Activated T-cell treated with anti-CD3 and anti-CD28 coated beads, Interleukin-2, amount 50 U/mL, for 72 hours (primary cell): ENCODE results near the gene GIPC3. TPM values are rescaled to one million over a fixed set of nuclear protein-coding genes. Genes with fewer than 3 reads are reported as not detected.

Experiments
- ATAC-seq, 2 donors: fragments of 150-1000 bp; cut with Tn5 transposase; replicated peaks in 1 of 2; 2 replicates each; pipeline ENCODE4 v1.10.0; 2021; ENCODE audit warnings: moderate library complexity in 2 of 2, mild to moderate bottlenecking in 1 of 2
- DNase-seq, 2 donors: peaks; one replicate each; pipeline ENCODE4 v3.0.0; 2021 to 2022; ENCODE audit warnings: mixed read lengths in 1 of 2
- H3K27ac Mint-ChIP-seq: one replicate; pipeline ENCODE4 v1.8.0; 2022; ENCODE audit warnings: mild to moderate bottlenecking, moderate library complexity, mixed read lengths
- H3K27me3 Mint-ChIP-seq: one replicate; pipeline ENCODE4 v1.8.0; 2022; ENCODE audit warnings: low read depth, mixed read lengths
- H3K36me3 Mint-ChIP-seq, 2 donors: one replicate each; pipeline ENCODE4 v1.8.0; 2022; ENCODE audit warnings: mixed read lengths in 2 of 2, mild to moderate bottlenecking in 1 of 2; ENCODE audit not compliant: insufficient read depth in 2 of 2
- H3K4me1 Mint-ChIP-seq: one replicate; pipeline ENCODE4 v1.8.0; 2022; ENCODE audit warnings: low read depth, mixed read lengths
- H3K4me3 Mint-ChIP-seq, 2 donors: one replicate each; pipeline ENCODE4 v1.8.0; 2022; ENCODE audit warnings: mild to moderate bottlenecking in 2 of 2, mixed read lengths in 2 of 2, moderate library complexity in 2 of 2
- H3K9me3 Mint-ChIP-seq, 2 donors: one replicate each; pipeline ENCODE4 v1.8.0; 2022; ENCODE audit warnings: mixed read lengths in 2 of 2
- total RNA-seq, 2 donors: library from RNA; stranded (reverse); gene quantifications; one replicate each; pipeline ENCODE4 v1.2.3, GENCODE V29; 2022

GIPC3 gene
- total RNA-seq, 2 donors from 2014 or later: 0.65 to 1.1 TPM

GRCh38 chr19:3639479-3639878, 54.2 kb downstream of the GIPC3 start:
- Mint-ChIP-seq H3K27ac (no peak overlapping the region), H3K36me3 (no peaks in the 10 kb centered on the region), H3K27me3 (no peaks in the 10 kb centered on the region), H3K4me1 (no peaks in the 10 kb centered on the region), H3K9me3 (no peaks in the 10 kb centered on the region), H3K4me3 (no peak overlapping the region)
- ATAC-seq (no peak), DNase-seq (no peak)

GRCh38 chr19:3641515-3642269, 56.4 kb downstream of the GIPC3 start:
- no peak overlapping the region for H3K4me3 Mint-ChIP-seq
- ATAC-seq (no peak), DNase-seq (no peak)
- H3K9me3 Mint-ChIP-seq: no peaks in the 10 kb centered on the region
- no peaks in the 10 kb centered on the region for H3K27me3 Mint-ChIP-seq
- H3K4me1 Mint-ChIP-seq: no peaks in the 10 kb centered on the region
- no peaks in the 10 kb centered on the region for H3K36me3 Mint-ChIP-seq
- H3K27ac Mint-ChIP-seq: no peak overlapping the region

- Mint-ChIP-seq H3K27ac (no peak overlapping the region), H3K9me3 (no peaks in the 10 kb centered on the region), H3K4me3 (no peak overlapping the region), H3K27me3 (no peaks in the 10 kb centered on the region), H3K4me1 (no peaks in the 10 kb centered on the region), H3K36me3 (no peaks in the 10 kb centered on the region)
- ATAC-seq (no peak), DNase-seq (no peak)
These were observed 57.0 kb downstream of the GIPC3 start for GRCh38 chr19:3642296-3642695.

Other genes with a start within 250 kb of the GIPC3 start
- 10 to 100 TPM; 19.8 to 24.8 TPM for gene NFIC, start 218.9 kb upstream of the GIPC3 start, total RNA-seq
- under 1 TPM; 0.62 to 0.88 TPM for gene SMIM24, start 105.0 kb upstream of the GIPC3 start, total RNA-seq
- not detected for gene SMIM44, start 102.0 kb upstream of the GIPC3 start, total RNA-seq
- 10 to 100 TPM; 12.3 to 13.5 TPM for gene DOHH, start 84.8 kb upstream of the GIPC3 start, total RNA-seq
- 10 to 100 TPM; 66.2 to 85.9 TPM for gene FZR1, start 79.2 kb upstream of the GIPC3 start, total RNA-seq
- gene TEKTIP1, start 46.3 kb upstream of the GIPC3 start, total RNA-seq: 10 to 100 TPM in 1 of 2 donors, 1 to 10 TPM in 1; 4.6 to 10.7 TPM
- 10 to 100 TPM; 50.8 to 69.9 TPM for gene MFSD12, start 27.9 kb upstream of the GIPC3 start, total RNA-seq
- 10 to 100 TPM; 68.9 to 78.3 TPM for gene HMG20B, start 12.5 kb upstream of the GIPC3 start, total RNA-seq
- gene TBXA2R, start 21.4 kb downstream of the GIPC3 start, total RNA-seq: 1 to 10 TPM; 1.5 to 2.9 TPM
- 10 to 100 TPM; 24.4 to 31.2 TPM for gene CACTIN, start 41.3 kb downstream of the GIPC3 start, total RNA-seq
- 10 to 100 TPM; 16.0 to 21.0 TPM for gene PIP5K1C, start 115.0 kb downstream of the GIPC3 start, total RNA-seq
- gene TJP3, start 122.9 kb downstream of the GIPC3 start, total RNA-seq: 1 to 10 TPM; 1.7 to 5.8 TPM
- gene APBA3, start 176.2 kb downstream of the GIPC3 start, total RNA-seq: 10 to 100 TPM; 51.8 to 52.7 TPM
- gene MRPL54, start 177.2 kb downstream of the GIPC3 start, total RNA-seq: 10 to 100 TPM; 67.3 to 74.2 TPM
- not detected for gene RAX2, start 186.8 kb downstream of the GIPC3 start, total RNA-seq
- gene MATK, start 200.9 kb downstream of the GIPC3 start, total RNA-seq: 10 to 100 TPM; 15.5 to 19.2 TPM